Neural cell (in vitro differentiated cells): ENCODE measurements around the gene ADISSP.

ENCODE experiments used
- EP300 ChIP-seq: fragments of 450-650 bp; conservative IDR thresholded peaks from 2 replicates; pipeline ENCODE4 v1.6.1; 2014; ENCODE audit warnings: antibody characterized with exemption, mild to moderate bottlenecking, moderate library complexity; ENCODE audit not compliant: poor library complexity, severe bottlenecking
- EZH2 ChIP-seq: fragments of 200-600, 300-800 bp; shearing (Covaris generic), sonication (generic); IDR thresholded peaks from 2 replicates; pipeline ENCODE4 v1.6.1; 2014; ENCODE audit warnings: antibody characterized with exemption, low read length, borderline replicate concordance, mild to moderate bottlenecking; ENCODE audit not compliant: insufficient read depth, poor library complexity, severe bottlenecking
- POLR2AphosphoS5 ChIP-seq: IDR thresholded peaks from 2 replicates; pipeline ENCODE4 v1.6.1; 2012
- RAD21 ChIP-seq: fragments of 450-650 bp; conservative IDR thresholded peaks from 2 replicates; pipeline ENCODE4 v1.6.1; 2014; ENCODE audit warnings: antibody characterized with exemption, mild to moderate bottlenecking, moderate library complexity
- TAF1 ChIP-seq: IDR thresholded peaks from 2 replicates; pipeline ENCODE4 v1.6.1; 2012; ENCODE audit warnings: low read depth
- TF ChIP-seq, protein P1 (sequence below): fragments of 450-650 bp; IDR thresholded peaks from 2 replicates; pipeline ENCODE4 v1.5.1; 2014; ENCODE audit warnings: antibody characterized with exemption, mild to moderate bottlenecking, moderate library complexity; ENCODE audit not compliant: poor library complexity, severe bottlenecking

DNA sequence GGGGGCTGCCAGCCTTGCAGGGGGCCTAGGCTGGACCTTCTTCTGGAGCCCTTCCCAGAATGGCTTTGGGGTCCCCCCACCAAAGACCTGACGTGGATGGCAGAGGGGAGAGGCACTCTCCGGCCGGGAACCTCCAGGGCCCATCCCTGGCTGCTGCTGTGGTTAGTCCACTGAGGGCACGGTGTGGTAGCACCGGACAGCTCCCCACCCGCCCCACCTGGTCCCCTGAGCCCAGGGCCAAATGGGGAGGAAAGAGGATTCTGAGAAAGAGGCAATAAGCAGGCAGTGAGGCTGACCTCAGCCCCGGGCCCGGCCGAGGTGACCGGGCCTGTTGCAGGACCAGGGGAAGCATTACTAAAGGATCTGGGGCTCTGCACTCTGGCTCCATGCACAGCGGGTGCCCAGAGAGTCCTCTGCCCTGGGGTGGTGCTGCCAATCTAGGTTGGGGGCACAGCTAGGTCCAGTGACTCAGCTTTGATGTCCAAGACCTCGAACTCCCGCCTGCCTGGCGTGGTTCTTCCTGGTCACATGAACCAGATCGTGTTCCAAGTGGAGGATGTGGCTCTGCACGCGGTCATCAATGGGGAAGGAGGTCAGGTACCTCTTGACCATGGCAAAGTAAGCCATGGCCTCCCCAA lies 16.8 kb upstream of the ADISSP start:
- TF ChIP-seq EZH2 (no peak), EP300 (no peak), TAF1 (no peak), POLR2AphosphoS5 (no peak), RAD21 (no peak)
- TF ChIP-seq, protein P1, sequence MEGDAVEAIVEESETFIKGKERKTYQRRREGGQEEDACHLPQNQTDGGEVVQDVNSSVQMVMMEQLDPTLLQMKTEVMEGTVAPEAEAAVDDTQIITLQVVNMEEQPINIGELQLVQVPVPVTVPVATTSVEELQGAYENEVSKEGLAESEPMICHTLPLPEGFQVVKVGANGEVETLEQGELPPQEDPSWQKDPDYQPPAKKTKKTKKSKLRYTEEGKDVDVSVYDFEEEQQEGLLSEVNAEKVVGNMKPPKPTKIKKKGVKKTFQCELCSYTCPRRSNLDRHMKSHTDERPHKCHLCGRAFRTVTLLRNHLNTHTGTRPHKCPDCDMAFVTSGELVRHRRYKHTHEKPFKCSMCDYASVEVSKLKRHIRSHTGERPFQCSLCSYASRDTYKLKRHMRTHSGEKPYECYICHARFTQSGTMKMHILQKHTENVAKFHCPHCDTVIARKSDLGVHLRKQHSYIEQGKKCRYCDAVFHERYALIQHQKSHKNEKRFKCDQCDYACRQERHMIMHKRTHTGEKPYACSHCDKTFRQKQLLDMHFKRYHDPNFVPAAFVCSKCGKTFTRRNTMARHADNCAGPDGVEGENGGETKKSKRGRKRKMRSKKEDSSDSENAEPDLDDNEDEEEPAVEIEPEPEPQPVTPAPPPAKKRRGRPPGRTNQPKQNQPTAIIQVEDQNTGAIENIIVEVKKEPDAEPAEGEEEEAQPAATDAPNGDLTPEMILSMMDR, result no peak
